Type B pancreatic cell (in vitro differentiated cells): ENCODE data around the gene GRB10. TPM values are rescaled to one million over a fixed set of nuclear protein-coding genes. Genes with fewer than 3 reads are reported as not detected.

Experiments used
- DNase-seq: peaks from one replicate; pipeline ENCODE4 v3.0.0; 2021; ENCODE audit warnings: mixed read lengths; ENCODE audit not compliant: unreplicated experiment; ENCODE audit errors: extremely low spot score
- H3K27ac Mint-ChIP-seq: 2 replicates; pipeline ENCODE4 v1.8.0; 2021; ENCODE audit warnings: mild to moderate bottlenecking, mixed read lengths
- H3K27me3 Mint-ChIP-seq: 2 replicates; pipeline ENCODE4 v1.8.0; 2021; ENCODE audit warnings: mixed read lengths
- H3K36me3 Mint-ChIP-seq: 2 replicates; pipeline ENCODE4 v1.8.0; 2021; ENCODE audit warnings: mixed read lengths
- H3K4me1 Mint-ChIP-seq: one replicate; pipeline ENCODE4 v1.8.0; 2021; ENCODE audit warnings: mixed read lengths; ENCODE audit not compliant: unreplicated experiment
- H3K4me3 Mint-ChIP-seq: 2 replicates; pipeline ENCODE4 v1.8.0; 2021; ENCODE audit warnings: mild to moderate bottlenecking, mixed read lengths
- H3K9me3 Mint-ChIP-seq: 2 replicates; pipeline ENCODE4 v1.8.0; 2021; ENCODE audit warnings: mixed read lengths
- total RNA-seq: library from RNA; stranded (reverse); gene quantifications from 2 replicates; pipeline ENCODE4 v1.2.1, GENCODE V29; 2021; ENCODE audit warnings: low replicate concordance
- TF ChIP-seq, protein P1 (sequence below): fragments of 200-600 bp; sonication (generic); conservative IDR thresholded peaks from 2 replicates; pipeline ENCODE4 v1.5.0; 2021; ENCODE audit warnings: antibody characterized with exemption, mild to moderate bottlenecking

GRB10 gene
- total RNA-seq, 1 donor from 2014 or later = 42.3 TPM

GRCh38 chr7:50695026-50695425, 87.7 kb downstream of the GRB10 start:
- Mint-ChIP-seq H3K9me3 (no peaks in the 10 kb centered on the region), H3K4me3 (no peak overlapping the region), H3K27ac (no peak overlapping the region), H3K36me3 (no peaks in the 10 kb centered on the region), H3K4me1 (peaks cover 20% of the 10 kb centered on the region), H3K27me3 (no peaks in the 10 kb centered on the region)
- TF ChIP-seq, protein P1, sequence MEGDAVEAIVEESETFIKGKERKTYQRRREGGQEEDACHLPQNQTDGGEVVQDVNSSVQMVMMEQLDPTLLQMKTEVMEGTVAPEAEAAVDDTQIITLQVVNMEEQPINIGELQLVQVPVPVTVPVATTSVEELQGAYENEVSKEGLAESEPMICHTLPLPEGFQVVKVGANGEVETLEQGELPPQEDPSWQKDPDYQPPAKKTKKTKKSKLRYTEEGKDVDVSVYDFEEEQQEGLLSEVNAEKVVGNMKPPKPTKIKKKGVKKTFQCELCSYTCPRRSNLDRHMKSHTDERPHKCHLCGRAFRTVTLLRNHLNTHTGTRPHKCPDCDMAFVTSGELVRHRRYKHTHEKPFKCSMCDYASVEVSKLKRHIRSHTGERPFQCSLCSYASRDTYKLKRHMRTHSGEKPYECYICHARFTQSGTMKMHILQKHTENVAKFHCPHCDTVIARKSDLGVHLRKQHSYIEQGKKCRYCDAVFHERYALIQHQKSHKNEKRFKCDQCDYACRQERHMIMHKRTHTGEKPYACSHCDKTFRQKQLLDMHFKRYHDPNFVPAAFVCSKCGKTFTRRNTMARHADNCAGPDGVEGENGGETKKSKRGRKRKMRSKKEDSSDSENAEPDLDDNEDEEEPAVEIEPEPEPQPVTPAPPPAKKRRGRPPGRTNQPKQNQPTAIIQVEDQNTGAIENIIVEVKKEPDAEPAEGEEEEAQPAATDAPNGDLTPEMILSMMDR = no peak
- DNase-seq = no peak

DNA sequence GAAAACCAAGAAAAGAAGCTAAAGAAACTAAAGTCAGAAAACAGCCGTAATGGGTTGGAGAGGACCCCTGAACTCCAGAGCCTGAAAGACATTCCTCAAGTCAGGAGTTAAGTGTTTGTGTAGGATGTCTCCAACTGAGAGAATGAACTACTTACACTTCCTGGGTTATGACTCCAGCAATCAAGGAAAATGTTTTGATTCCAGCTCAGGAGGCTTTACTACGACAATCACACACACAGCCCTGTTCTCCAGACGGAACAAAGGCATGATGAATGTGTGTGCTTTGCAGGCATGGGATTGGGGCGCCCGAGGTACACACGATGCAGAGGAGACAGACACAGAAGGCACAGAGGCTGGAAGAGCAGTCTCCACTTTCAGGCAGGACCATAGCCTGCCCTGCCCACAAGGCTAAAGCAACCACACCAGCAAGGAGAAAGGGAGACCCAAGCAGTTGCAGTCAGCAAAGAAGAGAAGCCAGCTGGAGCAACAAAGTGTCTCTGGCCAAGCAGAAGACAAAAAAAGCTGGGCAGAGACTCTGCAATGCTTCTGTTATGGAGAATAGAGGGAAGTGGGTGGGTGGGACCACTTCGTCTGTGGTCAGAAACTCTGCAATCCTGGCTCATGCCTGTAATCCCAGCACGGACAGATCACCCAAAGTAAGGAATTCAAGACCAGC, 89.1 kb downstream of the GRB10 start:
- Mint-ChIP-seq H3K27me3 (no peaks in the 10 kb centered on the region), H3K36me3 (no peaks in the 10 kb centered on the region), H3K4me1 (peaks cover 20% of the 10 kb centered on the region), H3K27ac (peak overlapping the region; percentile 43), H3K9me3 (no peaks in the 10 kb centered on the region), H3K4me3 (peak overlapping the region; percentile 63)
- DNase-seq = no peak
- TF ChIP-seq, protein P1 = no peak

- Mint-ChIP-seq H3K27ac (no peak overlapping the region), H3K9me3 (no peaks in the 10 kb centered on the region), H3K4me3 (no peak overlapping the region), H3K4me1 (peaks cover 27% of the 10 kb centered on the region), H3K36me3 (peaks cover 7% of the 10 kb centered on the region), H3K27me3 (no peaks in the 10 kb centered on the region)
- TF ChIP-seq, protein P1 = no peak
- no peak for DNase-seq
Observed at GRCh38 chr7:50690541-50691011, 92.1 kb downstream of the GRB10 start.

DNA sequence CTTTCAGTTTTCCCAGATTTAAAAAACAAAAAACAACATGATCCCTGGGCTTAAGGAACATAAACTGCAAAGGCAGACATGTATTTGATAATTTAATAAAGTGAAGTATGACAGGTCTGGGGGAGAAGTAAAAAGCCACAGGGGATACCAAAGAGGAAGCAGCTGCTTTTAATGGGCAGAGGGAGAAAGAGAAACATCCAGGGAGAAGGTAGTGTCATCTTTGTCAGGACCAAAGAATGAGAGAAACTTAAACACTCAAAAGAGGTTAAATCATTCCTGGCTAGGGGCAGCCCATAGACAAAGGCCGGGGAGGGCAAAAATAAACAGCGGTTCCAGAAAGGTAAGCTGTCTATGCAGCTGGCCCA, 94.5 kb downstream of the GRB10 start:
- H3K27ac Mint-ChIP-seq = no peak overlapping the region
- no peaks in the 10 kb centered on the region for H3K27me3 Mint-ChIP-seq
- H3K4me1 Mint-ChIP-seq = peaks cover 18% of the 10 kb centered on the region
- no peak overlapping the region for H3K4me3 Mint-ChIP-seq
- TF ChIP-seq, protein P1 = no peak
- H3K9me3 Mint-ChIP-seq = peaks cover 4% of the 10 kb centered on the region
- DNase-seq = no peak
- H3K36me3 Mint-ChIP-seq = peaks cover 12% of the 10 kb centered on the region

DNA sequence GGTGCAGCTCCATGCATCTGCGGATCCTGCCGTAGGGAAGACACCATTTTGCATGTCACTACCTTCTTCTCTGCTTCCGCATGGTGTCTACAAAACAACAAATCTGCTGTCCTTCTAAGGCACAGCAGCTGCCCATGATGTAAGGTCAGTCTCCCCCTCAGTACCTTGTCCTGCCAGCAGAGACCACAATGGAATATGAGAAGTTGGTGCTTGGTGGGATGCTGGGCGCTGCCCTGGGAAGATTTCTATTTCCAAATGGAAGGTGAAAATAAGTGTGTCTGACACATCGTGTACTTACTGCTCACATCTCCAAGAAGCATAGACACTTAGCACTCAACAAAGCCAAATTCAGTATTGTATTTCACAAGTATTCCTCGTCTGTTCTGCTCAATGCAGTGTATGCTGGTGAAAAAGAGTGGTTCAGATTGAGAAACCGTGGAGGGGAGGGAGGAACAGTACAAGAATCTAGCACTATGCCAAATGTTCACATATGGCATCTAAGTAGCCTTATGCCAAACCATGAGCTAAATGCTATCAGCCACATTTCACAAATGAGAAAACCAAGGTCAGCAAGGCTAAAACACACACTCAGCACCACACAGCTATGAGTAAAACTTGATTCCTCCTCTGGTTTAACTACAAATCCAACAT, 95.0 kb downstream of the GRB10 start:
- H3K4me3 Mint-ChIP-seq = no peak overlapping the region
- H3K27ac Mint-ChIP-seq = no peak overlapping the region
- no peak for DNase-seq
- H3K36me3 Mint-ChIP-seq = peaks cover 12% of the 10 kb centered on the region
- peaks cover 4% of the 10 kb centered on the region for H3K9me3 Mint-ChIP-seq
- H3K27me3 Mint-ChIP-seq = no peaks in the 10 kb centered on the region
- peaks cover 16% of the 10 kb centered on the region for H3K4me1 Mint-ChIP-seq
- TF ChIP-seq, protein P1 = no peak
